ENCODE results near the gene ATP13A3. TPM values are rescaled to one million over a fixed set of nuclear protein-coding genes. Genes with fewer than 3 reads are reported as not detected.
A peak's percentile ranks its signal among the peaks of the same experiment; 100 is the strongest.

ATP13A3 gene
- total and polyA plus RNA-seq, 2 experiments from 2014 or later: 20.0 to 202 TPM

GRCh38 chr3:194396859-194397756 is 89.7 kb downstream of the ATP13A3 start (continued):
- TF ChIP-seq, protein P1, sequence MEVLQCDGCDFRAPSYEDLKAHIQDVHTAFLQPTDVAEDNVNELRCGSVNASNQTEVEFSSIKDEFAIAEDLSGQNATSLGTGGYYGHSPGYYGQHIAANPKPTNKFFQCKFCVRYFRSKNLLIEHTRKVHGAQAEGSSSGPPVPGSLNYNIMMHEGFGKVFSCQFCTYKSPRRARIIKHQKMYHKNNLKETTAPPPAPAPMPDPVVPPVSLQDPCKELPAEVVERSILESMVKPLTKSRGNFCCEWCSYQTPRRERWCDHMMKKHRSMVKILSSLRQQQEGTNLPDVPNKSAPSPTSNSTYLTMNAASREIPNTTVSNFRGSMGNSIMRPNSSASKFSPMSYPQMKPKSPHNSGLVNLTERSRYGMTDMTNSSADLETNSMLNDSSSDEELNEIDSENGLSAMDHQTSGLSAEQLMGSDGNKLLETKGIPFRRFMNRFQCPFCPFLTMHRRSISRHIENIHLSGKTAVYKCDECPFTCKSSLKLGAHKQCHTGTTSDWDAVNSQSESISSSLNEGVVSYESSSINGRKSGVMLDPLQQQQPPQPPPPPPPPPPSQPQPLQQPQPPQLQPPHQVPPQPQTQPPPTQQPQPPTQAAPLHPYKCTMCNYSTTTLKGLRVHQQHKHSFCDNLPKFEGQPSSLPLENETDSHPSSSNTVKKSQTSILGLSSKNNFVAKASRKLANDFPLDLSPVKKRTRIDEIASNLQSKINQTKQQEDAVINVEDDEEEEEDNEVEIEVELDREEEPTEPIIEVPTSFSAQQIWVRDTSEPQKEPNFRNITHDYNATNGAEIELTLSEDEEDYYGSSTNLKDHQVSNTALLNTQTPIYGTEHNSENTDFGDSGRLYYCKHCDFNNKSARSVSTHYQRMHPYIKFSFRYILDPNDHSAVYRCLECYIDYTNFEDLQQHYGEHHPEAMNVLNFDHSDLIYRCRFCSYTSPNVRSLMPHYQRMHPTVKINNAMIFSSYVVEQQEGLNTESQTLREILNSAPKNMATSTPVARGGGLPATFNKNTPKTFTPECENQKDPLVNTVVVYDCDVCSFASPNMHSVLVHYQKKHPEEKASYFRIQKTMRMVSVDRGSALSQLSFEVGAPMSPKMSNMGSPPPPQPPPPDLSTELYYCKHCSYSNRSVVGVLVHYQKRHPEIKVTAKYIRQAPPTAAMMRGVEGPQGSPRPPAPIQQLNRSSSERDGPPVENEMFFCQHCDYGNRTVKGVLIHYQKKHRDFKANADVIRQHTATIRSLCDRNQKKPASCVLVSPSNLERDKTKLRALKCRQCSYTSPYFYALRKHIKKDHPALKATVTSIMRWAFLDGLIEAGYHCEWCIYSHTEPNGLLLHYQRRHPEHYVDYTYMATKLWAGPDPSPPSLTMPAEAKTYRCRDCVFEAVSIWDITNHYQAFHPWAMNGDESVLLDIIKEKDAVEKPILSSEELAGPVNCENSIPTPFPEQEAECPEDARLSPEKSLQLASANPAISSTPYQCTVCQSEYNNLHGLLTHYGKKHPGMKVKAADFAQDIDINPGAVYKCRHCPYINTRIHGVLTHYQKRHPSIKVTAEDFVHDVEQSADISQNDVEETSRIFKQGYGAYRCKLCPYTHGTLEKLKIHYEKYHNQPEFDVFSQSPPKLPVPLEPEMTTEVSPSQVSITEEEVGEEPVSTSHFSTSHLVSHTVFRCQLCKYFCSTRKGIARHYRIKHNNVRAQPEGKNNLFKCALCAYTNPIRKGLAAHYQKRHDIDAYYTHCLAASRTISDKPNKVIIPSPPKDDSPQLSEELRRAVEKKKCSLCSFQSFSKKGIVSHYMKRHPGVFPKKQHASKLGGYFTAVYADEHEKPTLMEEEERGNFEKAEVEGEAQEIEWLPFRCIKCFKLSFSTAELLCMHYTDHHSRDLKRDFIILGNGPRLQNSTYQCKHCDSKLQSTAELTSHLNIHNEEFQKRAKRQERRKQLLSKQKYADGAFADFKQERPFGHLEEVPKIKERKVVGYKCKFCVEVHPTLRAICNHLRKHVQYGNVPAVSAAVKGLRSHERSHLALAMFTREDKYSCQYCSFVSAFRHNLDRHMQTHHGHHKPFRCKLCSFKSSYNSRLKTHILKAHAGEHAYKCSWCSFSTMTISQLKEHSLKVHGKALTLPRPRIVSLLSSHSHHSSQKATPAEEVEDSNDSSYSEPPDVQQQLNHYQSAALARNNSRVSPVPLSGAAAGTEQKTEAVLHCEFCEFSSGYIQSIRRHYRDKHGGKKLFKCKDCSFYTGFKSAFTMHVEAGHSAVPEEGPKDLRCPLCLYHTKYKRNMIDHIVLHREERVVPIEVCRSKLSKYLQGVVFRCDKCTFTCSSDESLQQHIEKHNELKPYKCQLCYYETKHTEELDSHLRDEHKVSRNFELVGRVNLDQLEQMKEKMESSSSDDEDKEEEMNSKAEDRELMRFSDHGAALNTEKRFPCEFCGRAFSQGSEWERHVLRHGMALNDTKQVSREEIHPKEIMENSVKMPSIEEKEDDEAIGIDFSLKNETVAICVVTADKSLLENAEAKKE (CRISPR knock-in tag; IDR thresholded peaks at IDR 0.05): no peak
- TF ChIP-seq, protein P2, sequence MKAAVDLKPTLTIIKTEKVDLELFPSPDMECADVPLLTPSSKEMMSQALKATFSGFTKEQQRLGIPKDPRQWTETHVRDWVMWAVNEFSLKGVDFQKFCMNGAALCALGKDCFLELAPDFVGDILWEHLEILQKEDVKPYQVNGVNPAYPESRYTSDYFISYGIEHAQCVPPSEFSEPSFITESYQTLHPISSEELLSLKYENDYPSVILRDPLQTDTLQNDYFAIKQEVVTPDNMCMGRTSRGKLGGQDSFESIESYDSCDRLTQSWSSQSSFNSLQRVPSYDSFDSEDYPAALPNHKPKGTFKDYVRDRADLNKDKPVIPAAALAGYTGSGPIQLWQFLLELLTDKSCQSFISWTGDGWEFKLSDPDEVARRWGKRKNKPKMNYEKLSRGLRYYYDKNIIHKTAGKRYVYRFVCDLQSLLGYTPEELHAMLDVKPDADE (IDR thresholded peaks at IDR 0.05): no peak

DNA sequence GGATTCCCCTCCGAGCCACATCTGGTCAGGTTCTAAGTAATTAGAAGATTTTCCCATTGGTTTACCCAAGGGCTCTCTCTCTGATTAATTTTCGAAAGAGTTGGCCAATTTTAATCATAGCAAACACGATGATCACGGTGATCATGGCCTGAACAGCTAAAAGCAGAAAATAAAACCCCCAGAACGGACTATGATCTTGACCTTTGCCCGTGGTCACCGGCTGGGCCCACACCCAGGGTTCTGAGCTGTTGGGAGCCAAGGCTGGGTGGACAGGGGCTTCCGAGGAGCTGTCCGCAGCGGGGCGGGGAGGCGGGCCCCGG is 90.3 kb downstream of the ATP13A3 start:
- Histone ChIP-seq H3K27ac (ENCODE audit: low read depth) (no peak overlapping the region), H3K27me3 (ENCODE audit: insufficient read depth) (peaks cover 48% of the 10 kb centered on the region), H3K4me2 (peak overlapping the region; percentile 97), H3K4me1 (ENCODE audit: insufficient read depth) (peaks cover 21% of the 10 kb centered on the region), H3F3A (replicated peaks; ENCODE audit: low read depth) (peaks cover 7% of the 10 kb centered on the region; the same call in 1 of the 2 replicates), H3K9me2 (ENCODE audit: insufficient read depth) (no peaks in the 10 kb centered on the region), H4K20me1 (replicated peaks; ENCODE audit: insufficient read depth) (no peaks in the 10 kb centered on the region), H3K36me3 (ENCODE audit: insufficient read depth) (no peaks in the 10 kb centered on the region; the same call in 1 of the 2 replicates), H3K79me2 (replicated peaks; ENCODE audit: insufficient read depth) (no peaks in the 10 kb centered on the region), H2AFZ (peak overlapping the region; percentile 100), H3K4me3 (peak overlapping the region; percentile 66)
- DNase-seq (ENCODE audit: low spot score): no peak
- Mint-ChIP-seq H3K27ac (no peak overlapping the region), H3K27me3 (ENCODE audit: insufficient read depth, low read depth, poor library complexity) (peaks cover 40% of the 10 kb centered on the region), H3K4me1 (peaks cover 21% of the 10 kb centered on the region), H3K4me3 (peak overlapping the region; percentile 72), H3K36me3 (ENCODE audit: low read depth) (no peaks in the 10 kb centered on the region), H3K9me3 (no peaks in the 10 kb centered on the region)
- no peak for TF ChIP-seq EZH2phosphoT487 (IDR thresholded peaks at IDR 0.05; ENCODE audit: unreplicated experiment)
- TF ChIP-seq, protein P2 (IDR thresholded peaks at IDR 0.05): no peak
- peak; percentile 35 for TF ChIP-seq EZH2 (IDR thresholded peaks at IDR 0.05; ENCODE audit: low read depth, unreplicated experiment)
- TF ChIP-seq STAT1 (IDR thresholded peaks at IDR 0.05; ENCODE audit: unreplicated experiment): no peak
- ATAC-seq: peak; percentile 14; the same call in 2 of the 3 replicates
